Hematopoietic multipotent progenitor cell treated with erythropoietin and hydrocortisone succinate and interleukin-3 and kit ligand, for 8 days (in vitro differentiated cells): ENCODE data around the gene UQCC5.

ENCODE experiments used
- DNase-seq: peaks from one replicate; pipeline ENCODE4 v3.0.0-alpha.2; 2015

UQCC5 gene

GRCh38 chr3:52574056-52574965, 37.9 kb downstream of the UQCC5 start:
- no peak for DNase-seq
